Measurements from ENCODE around the gene ACACA. TPM values are rescaled to one million over a fixed set of nuclear protein-coding genes. Genes with fewer than 3 reads are reported as not detected.

The ACACA gene
- total and polyA plus RNA-seq, 2 donors (not counting 3 experiments of a cell fraction or from before 2014, with no cell fraction given) = 55.3 to 124 TPM

DNA sequence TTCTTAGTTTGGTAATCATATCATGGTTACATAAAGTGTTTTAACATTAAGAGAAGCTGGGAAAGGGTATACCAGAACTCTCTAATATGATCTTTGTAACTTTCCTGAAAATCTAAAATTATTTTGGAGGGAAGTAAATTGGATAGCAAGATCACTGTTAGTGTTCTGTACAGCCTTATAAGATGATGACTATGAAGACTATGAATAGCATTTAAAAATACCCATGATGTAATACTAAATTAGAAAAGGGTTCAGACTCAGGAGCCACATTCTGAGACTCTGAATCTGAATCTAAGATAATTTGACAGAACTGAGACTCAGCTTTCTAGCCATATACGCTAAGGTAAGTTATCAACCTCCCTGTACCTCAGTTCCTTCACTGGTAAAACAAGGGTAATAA is 238.9 kb downstream of the ACACA start:
- FAIRE-seq = no peak
- intact Hi-C loops (cut with micrococcal nuclease) (no loop called here), dilution Hi-C loops (cut with MboI; ENCODE audit: extremely low pct_ligation_motif_present, low sequenced_read_pairs) (no loop called here)
- H3K9ac ChIP-seq (replicated peaks; ENCODE audit: extremely low read depth, insufficient read depth, low read length) = no peak overlapping the region
- H3K9me3 ChIP-seq (replicated peaks; ENCODE audit: control insufficient read depth, insufficient read depth, low read length) = no peaks in the 10 kb centered on the region
- no peak overlapping the region for H3K27ac ChIP-seq (ENCODE audit: insufficient read depth, low read depth, low read length)
- H3K27me3 ChIP-seq (ENCODE audit: control insufficient read depth in 2 of 2, insufficient read depth in 2 of 2, low read length in 2 of 2) = no peaks in the 10 kb centered on the region
- no peaks in the 10 kb centered on the region for H4K20me1 ChIP-seq (replicated peaks; ENCODE audit: control insufficient read depth, extremely low read depth, insufficient read depth, low read length)
- H2AFZ ChIP-seq (ENCODE audit: low read depth, low read length) = no peak overlapping the region
- H3K9me1 ChIP-seq (replicated peaks; ENCODE audit: control insufficient read depth, extremely low read depth, insufficient read depth, low read length) = no peaks in the 10 kb centered on the region
- ChIA-PET CTCF (no interaction called here), POLR2A (no interaction called here)
- no TSS peak for BruUV-seq (replicated peaks)
- no peak overlapping the region for H3K4me2 ChIP-seq (ENCODE audit: insufficient read depth, low read length)
- TF ChIP-seq GATA2 (IDR thresholded peaks at IDR 0.05; ENCODE audit: insufficient read depth, insufficient read length, low read depth, low read length) = no peak
- TF ChIP-seq POLR2AphosphoS5 (IDR thresholded peaks at IDR 0.05; ENCODE audit: insufficient read depth, low read depth, low read length) = no peak
- H3K4me3 ChIP-seq (replicated peaks in 1 of 3; ENCODE audit: insufficient read depth in 1 of 3, low read depth in 1 of 3, low read length in 3 of 3) = no peak overlapping the region
- H3K4me1 ChIP-seq (ENCODE audit: control insufficient read depth, extremely low read depth, insufficient read depth, low read length) = peaks cover 3% of the 10 kb centered on the region
- H3K36me3 ChIP-seq (ENCODE audit: control insufficient read depth in 2 of 2, extremely low read depth in 1 of 2, insufficient read depth in 2 of 2, low read length in 2 of 2) = peaks cover 0 to 3% of the 10 kb centered on the region in 2 experiments
- DNase-seq (ENCODE audit: low read depth, low spot score) = no peak
- no peaks in the 10 kb centered on the region for H3K79me2 ChIP-seq (ENCODE audit: control insufficient read depth, insufficient read depth, low read length)

DNA sequence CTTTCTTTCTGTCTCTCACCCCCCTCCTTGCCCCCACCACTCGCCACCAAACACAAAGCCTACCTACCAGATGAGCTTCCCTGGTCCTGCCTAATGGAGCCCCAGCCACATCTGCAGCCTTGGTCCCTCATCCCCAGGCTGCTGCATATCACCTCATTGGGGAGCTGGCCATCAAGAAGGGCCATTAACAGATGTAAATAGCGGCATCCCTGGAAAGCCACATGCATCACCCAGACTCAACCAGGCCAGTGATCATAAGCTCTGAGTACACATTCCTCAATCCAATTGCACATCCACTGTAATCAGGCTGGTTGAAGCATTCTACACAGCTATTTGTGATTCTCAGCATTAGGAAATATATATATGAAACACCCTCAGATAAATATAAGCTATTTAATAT is 242.6 kb downstream of the ACACA start:
- Histone ChIP-seq H3K36me3 (ENCODE audit: control insufficient read depth in 2 of 2, extremely low read depth in 1 of 2, insufficient read depth in 2 of 2, low read length in 2 of 2) (peaks cover 3 to 5% of the 10 kb centered on the region in 2 experiments), H3K9ac (replicated peaks; ENCODE audit: extremely low read depth, insufficient read depth, low read length) (no peak overlapping the region), H4K20me1 (replicated peaks; ENCODE audit: control insufficient read depth, extremely low read depth, insufficient read depth, low read length) (no peaks in the 10 kb centered on the region), H3K9me1 (replicated peaks; ENCODE audit: control insufficient read depth, extremely low read depth, insufficient read depth, low read length) (no peaks in the 10 kb centered on the region), H3K4me3 (replicated peaks in 1 of 3; ENCODE audit: insufficient read depth in 1 of 3, low read depth in 1 of 3, low read length in 3 of 3) (no peak overlapping the region), H3K27me3 (ENCODE audit: control insufficient read depth in 2 of 2, insufficient read depth in 2 of 2, low read length in 2 of 2) (no peaks in the 10 kb centered on the region), H3K9me3 (replicated peaks; ENCODE audit: control insufficient read depth, insufficient read depth, low read length) (no peaks in the 10 kb centered on the region), H3K79me2 (ENCODE audit: control insufficient read depth, insufficient read depth, low read length) (no peaks in the 10 kb centered on the region), H2AFZ (ENCODE audit: low read depth, low read length) (no peak overlapping the region), H3K27ac (ENCODE audit: insufficient read depth, low read depth, low read length) (no peak overlapping the region), H3K4me2 (ENCODE audit: insufficient read depth, low read length) (no peak overlapping the region), H3K4me1 (ENCODE audit: control insufficient read depth, extremely low read depth, insufficient read depth, low read length) (no peaks in the 10 kb centered on the region)
- CTCF ChIA-PET = interaction anchor here (1.4 to 2.6 kb wide), 4 partner anchors 11 to 53 kb away, joined by 3 to 19 read pairs (median 4); no protein-coding TSS in a partner anchor
- intact Hi-C loops (cut with micrococcal nuclease) (no loop called here), dilution Hi-C loops (cut with MboI; ENCODE audit: extremely low pct_ligation_motif_present, low sequenced_read_pairs) (no loop called here)
- TF ChIP-seq, protein P1, sequence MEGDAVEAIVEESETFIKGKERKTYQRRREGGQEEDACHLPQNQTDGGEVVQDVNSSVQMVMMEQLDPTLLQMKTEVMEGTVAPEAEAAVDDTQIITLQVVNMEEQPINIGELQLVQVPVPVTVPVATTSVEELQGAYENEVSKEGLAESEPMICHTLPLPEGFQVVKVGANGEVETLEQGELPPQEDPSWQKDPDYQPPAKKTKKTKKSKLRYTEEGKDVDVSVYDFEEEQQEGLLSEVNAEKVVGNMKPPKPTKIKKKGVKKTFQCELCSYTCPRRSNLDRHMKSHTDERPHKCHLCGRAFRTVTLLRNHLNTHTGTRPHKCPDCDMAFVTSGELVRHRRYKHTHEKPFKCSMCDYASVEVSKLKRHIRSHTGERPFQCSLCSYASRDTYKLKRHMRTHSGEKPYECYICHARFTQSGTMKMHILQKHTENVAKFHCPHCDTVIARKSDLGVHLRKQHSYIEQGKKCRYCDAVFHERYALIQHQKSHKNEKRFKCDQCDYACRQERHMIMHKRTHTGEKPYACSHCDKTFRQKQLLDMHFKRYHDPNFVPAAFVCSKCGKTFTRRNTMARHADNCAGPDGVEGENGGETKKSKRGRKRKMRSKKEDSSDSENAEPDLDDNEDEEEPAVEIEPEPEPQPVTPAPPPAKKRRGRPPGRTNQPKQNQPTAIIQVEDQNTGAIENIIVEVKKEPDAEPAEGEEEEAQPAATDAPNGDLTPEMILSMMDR (IDR thresholded peaks at IDR 0.05; ENCODE audit: extremely low read depth in 1 of 2, insufficient read depth in 1 of 2, low read depth in 1 of 2, low read length in 2 of 2) = no peak
- TF ChIP-seq FOS (IDR thresholded peaks at IDR 0.05; ENCODE audit: borderline replicate concordance, insufficient read depth, low read length) (no peak), JUN (IDR thresholded peaks at IDR 0.05; ENCODE audit: borderline replicate concordance, insufficient read depth, insufficient read length, low read depth) (no peak), POLR2AphosphoS5 (IDR thresholded peaks at IDR 0.05; ENCODE audit: insufficient read depth, low read depth, low read length) (no peak), GATA2 (IDR thresholded peaks at IDR 0.05; ENCODE audit: insufficient read depth, insufficient read length, low read depth, low read length) (no peak), EZH2 (IDR thresholded peaks at IDR 0.05; ENCODE audit: borderline replicate concordance, low read depth, low read length, severe bottlenecking) (no peak), POLR2A (IDR thresholded peaks at IDR 0.05; ENCODE audit: low read depth, low read length) (no peak), MYC (IDR thresholded peaks at IDR 0.05; ENCODE audit: low read depth, low read length) (no peak)
- TF ChIP-seq, protein P2, sequence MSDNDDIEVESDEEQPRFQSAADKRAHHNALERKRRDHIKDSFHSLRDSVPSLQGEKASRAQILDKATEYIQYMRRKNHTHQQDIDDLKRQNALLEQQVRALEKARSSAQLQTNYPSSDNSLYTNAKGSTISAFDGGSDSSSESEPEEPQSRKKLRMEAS (IDR thresholded peaks at IDR 0.05; ENCODE audit: insufficient read depth, insufficient read length) = no peak
- no peak for FAIRE-seq
- BruUV-seq (replicated peaks) = no TSS peak
- POLR2A ChIA-PET = no interaction called here
- DNase-seq (ENCODE audit: low read depth, low spot score) = no peak

All from endothelial cell of umbilical vein (primary cell).